Muscle layer of colon (tissue), 2 donors: ENCODE measurements around the gene PDE3A.
"Not testable (repeated sequence)": the region's sequence is repeated elsewhere in the genome, so short reads cannot be mapped to it uniquely, and the experiment has no call there.

Experiments
- H3K27ac ChIP-seq: one replicate; pipeline ENCODE4 v1.7.0; 2013; ENCODE audit warnings: low read depth, mild to moderate bottlenecking, low read length, moderate library complexity
- H3K27me3 ChIP-seq, 2 donors: one replicate each; pipeline ENCODE4 v1.7.0; 2013; ENCODE audit warnings: low read length in 2 of 2, mild to moderate bottlenecking in 2 of 2; ENCODE audit not compliant: insufficient read depth in 2 of 2, control insufficient read depth in 1 of 2
- H3K36me3 ChIP-seq: one replicate; pipeline ENCODE4 v1.7.0; 2013; ENCODE audit warnings: mild to moderate bottlenecking, low read length; ENCODE audit not compliant: insufficient read depth
- H3K4me1 ChIP-seq: one replicate; pipeline ENCODE4 v1.7.0; 2013; ENCODE audit warnings: mild to moderate bottlenecking, low read length; ENCODE audit not compliant: insufficient read depth
- H3K4me3 ChIP-seq, 2 donors: one replicate each; pipeline ENCODE4 v1.7.0; 2013; ENCODE audit warnings: low read length in 2 of 2, low read depth in 1 of 2, mild to moderate bottlenecking in 1 of 2, moderate library complexity in 1 of 2
- H3K9ac ChIP-seq: one replicate; pipeline ENCODE4 v1.7.0; 2013; ENCODE audit warnings: low read length
- H3K9me3 ChIP-seq: one replicate; pipeline ENCODE4 v1.7.0; 2013; ENCODE audit warnings: mild to moderate bottlenecking, low read length
- donor health status: abdominal sarcoma.
- donor health status: Adenocarcinoma of cecum.

Gene PDE3A

DNA sequence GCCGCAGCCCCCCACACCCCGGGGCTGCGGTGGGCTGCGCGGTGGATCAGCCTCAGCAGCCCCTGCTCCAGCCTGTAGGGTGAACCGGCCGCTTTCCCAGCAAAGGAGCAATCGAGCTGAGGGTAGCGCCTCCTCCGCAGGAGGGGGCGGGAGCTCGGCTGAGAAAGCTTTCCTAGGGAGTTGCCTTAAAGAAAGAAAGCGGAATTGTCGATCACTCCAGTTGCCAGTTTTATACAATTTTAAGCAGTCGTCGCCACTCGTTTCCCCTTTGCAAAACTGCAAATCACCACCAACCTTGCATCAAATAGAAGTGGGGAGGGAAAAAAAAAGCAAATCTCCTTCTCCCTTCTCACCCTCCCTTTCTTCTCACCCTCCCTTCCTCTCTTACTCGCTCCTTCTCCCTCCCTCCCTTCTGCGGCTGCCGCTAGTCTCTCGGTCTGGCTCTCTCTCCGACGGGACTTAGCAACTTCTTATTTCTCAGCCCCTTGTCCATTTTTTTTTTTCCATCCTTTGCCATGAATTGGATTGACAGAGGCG is at the start of gene PDE3A:
TSS of gene PDE3A (plus strand) at position 424 of the 537 bp plus-strand sequence. CDS start 748 bp downstream, outside the sequence.
- no peaks in the 10 kb centered on the region for H3K27me3 ChIP-seq
- no peaks in the 10 kb centered on the region for H3K36me3 ChIP-seq
- H3K27ac ChIP-seq: peak within 1 kb of the TSS; percentile 98
- H3K4me1 ChIP-seq: peaks cover 8% of the 10 kb centered on the region
- peak within 1 kb of the TSS; percentile 43 for H3K9ac ChIP-seq
- no peaks in the 10 kb centered on the region for H3K9me3 ChIP-seq
- peak within 1 kb of the TSS; percentile 66 to 89 for H3K4me3 ChIP-seq

DNA sequence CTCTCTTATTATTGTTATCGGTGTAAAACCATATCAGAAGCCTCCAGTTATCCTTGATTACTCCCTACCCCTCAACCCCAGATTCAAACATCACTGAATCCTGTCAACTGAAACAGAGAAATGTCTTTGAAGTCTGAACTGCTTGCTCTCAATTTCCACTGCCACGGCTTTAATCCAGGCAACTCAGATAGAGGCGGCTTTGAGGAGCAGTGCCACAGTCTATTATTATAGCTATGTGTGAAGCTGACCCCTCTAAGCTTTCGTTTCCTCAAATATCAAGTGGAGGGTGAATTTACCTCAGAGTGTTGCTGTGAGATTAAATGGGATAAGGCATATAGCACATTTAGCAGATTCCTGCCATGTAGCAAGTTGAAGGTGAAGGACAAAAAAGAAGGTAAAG is 49.0 kb upstream of the PDE3A start:
- no peaks in the 10 kb centered on the region for H3K9me3 ChIP-seq
- no peak overlapping the region for H3K9ac ChIP-seq
- H3K27ac ChIP-seq: no peak overlapping the region
- H3K36me3 ChIP-seq: no peaks in the 10 kb centered on the region
- no peak overlapping the region for H3K4me3 ChIP-seq
- H3K27me3 ChIP-seq: no peaks in the 10 kb centered on the region
- no peaks in the 10 kb centered on the region for H3K4me1 ChIP-seq

DNA sequence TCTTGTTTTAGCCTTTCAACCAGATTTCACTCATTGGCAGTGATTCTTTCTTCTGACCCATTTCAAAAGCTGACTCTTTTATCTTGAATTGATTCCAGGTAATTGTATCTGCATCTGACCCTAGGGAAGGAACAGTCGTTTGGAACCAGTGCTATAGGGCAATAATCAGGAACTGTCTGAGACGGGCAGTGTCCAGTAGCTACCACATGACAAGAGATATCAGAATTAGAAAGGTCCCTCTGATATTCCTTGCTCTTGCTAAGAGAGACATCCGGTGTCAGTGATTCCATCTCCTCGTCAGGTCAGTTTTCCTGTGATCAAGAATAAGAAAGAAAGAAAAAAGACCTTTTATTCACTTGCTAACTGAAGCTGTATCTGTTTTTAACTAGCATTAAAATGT is 47.8 kb upstream of the PDE3A start:
- H3K27me3 ChIP-seq: no peaks in the 10 kb centered on the region
- no peaks in the 10 kb centered on the region for H3K4me1 ChIP-seq
- H3K36me3 ChIP-seq: no peaks in the 10 kb centered on the region
- H3K27ac ChIP-seq: no peak overlapping the region
- no peak overlapping the region for H3K4me3 ChIP-seq
- no peaks in the 10 kb centered on the region for H3K9me3 ChIP-seq
- H3K9ac ChIP-seq: no peak overlapping the region

DNA sequence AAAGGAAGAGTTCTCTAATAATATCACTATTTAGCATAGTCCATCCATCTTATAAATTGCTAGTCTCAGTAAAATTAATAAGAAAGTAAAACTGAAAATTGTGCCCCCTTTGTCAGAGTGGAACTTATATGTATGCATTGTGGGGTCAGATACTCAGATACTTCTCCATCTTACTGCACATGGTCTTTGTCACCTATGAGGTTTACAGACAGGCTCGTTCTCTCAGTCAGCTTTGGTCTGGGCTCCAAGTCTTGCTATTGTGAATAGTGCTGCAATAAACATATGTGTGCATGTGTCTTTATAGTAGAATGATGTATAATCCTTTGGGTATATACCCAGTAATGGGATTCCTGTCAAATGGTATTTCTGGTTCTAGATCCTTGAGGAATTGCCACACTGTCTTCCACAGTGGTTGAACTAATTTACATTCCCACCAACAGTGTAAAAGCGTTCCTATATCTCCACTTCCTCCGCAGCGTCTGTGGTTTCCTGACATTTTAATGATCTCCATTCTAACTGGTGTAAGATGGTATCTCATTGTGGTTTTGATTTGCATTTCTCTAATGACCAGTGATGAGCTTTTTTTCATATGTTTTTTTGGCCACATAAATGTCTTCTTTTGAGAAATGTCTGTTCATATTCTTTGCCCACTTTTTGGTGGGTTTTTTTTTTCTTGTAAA is 37.4 kb upstream of the PDE3A start:
- not testable (repeated sequence) for H3K9ac ChIP-seq, H3K36me3 ChIP-seq, H3K27ac ChIP-seq, H3K4me1 ChIP-seq, H3K27me3 ChIP-seq, H3K4me3 ChIP-seq, H3K9me3 ChIP-seq

DNA sequence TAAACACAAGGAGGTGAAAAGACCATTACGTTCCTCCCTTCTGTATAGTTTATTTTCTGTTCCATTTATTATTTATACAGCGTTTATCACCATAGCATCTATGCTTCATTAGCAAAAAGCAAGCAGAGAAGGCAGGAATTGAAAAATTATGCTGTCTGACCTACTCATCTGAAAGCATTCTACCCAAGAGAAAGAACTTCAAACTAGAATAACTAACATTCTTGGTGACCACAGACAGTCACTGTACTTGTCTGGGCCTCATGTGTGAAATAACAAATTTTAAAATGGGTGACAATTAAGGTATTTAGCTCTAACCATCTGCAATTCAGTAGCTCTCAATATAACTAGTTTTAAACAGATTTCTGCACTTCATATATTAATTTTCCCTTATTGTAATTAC is 29.3 kb upstream of the PDE3A start:
- no peaks in the 10 kb centered on the region for H3K4me1 ChIP-seq
- H3K9ac ChIP-seq: no peak overlapping the region
- no peak overlapping the region for H3K4me3 ChIP-seq
- no peak overlapping the region for H3K27ac ChIP-seq
- no peaks in the 10 kb centered on the region for H3K36me3 ChIP-seq
- no peaks in the 10 kb centered on the region for H3K27me3 ChIP-seq
- H3K9me3 ChIP-seq: no peaks in the 10 kb centered on the region

DNA sequence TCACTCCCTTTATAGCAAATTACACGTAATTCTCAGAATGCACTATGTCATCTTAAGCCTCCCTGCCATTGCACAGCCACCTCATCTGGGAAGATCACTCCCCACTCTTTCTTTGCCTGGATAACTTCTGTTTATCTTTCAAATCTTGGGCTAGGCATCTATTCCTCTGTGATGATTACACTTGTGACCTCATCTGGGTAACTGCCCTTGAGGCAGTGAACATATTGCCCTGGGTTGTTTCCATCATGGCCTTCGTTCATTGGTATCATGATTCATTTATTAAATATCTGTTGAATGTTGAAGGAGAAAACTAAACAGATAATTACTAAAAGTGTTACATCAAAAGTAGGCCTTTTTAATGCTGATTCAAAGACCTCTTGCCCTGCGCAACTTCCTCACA is 26.2 kb upstream of the PDE3A start:
- no peaks in the 10 kb centered on the region for H3K36me3 ChIP-seq
- H3K27me3 ChIP-seq: no peaks in the 10 kb centered on the region
- H3K9me3 ChIP-seq: no peaks in the 10 kb centered on the region
- no peak overlapping the region for H3K9ac ChIP-seq
- H3K4me1 ChIP-seq: no peaks in the 10 kb centered on the region
- no peak overlapping the region for H3K27ac ChIP-seq
- H3K4me3 ChIP-seq: no peak overlapping the region

DNA sequence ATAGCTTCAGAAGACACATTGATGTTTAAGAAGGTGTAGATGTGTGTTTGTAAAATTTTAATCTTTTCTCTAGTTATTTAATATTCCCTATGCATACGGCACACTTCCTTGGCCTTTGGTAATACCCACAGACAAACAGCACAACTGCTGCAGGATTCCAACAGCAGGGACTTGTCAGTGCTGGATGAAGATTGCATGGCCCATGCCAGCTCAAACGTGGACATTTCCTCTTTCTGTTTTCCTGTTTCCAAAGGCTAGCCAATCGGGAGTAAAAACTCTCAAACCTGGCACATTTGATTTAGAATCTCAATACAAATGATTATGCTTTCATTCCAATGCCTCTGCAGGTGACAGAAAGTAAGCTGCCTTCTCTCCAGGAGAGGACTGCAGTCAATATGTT is 22.5 kb upstream of the PDE3A start:
- Histone ChIP-seq H3K36me3 (no peaks in the 10 kb centered on the region), H3K4me3 (no peak overlapping the region), H3K9ac (no peak overlapping the region), H3K27me3 (no peaks in the 10 kb centered on the region), H3K4me1 (no peaks in the 10 kb centered on the region), H3K9me3 (no peaks in the 10 kb centered on the region), H3K27ac (no peak overlapping the region)

DNA sequence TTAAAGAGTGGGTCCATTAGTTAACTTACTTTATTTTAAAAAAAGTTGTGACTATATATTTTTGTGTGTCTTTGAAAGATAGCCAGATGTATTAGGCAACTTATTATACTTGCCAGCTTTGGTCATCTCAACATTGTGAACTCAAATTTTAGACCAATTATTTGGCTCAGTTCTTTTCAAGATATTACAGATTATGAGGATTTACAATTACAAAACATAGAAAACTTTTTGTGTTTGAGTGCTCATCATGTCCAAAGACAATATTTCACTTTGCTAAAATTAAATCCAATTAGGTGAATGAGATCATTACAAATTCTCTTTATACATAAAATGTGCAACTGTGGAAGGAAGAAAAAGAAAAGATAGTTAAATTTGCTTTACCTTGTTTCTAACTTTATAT is 18.3 kb upstream of the PDE3A start:
- Histone ChIP-seq H3K27ac (no peak overlapping the region), H3K9me3 (no peaks in the 10 kb centered on the region), H3K36me3 (no peaks in the 10 kb centered on the region), H3K4me3 (no peak overlapping the region), H3K4me1 (peaks cover 15% of the 10 kb centered on the region), H3K9ac (no peak overlapping the region), H3K27me3 (no peaks in the 10 kb centered on the region)

DNA sequence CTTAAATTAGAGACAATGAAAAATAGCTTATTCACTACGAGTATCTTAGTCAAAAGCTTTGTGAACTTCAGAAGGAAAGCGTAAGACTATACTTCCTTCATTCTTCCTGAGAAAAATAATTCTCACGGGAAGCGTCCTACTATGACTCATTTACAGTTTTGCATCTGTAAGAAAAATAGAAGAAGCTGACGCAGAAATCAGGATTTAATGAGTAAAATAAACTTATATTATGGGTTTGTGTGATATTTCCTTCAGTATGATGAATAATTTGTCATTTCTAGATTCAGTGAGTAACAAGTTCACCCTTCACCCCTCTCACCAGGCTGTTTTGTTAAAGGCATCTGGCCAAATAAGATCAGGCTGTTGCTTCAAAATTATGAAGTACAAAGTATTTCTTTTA is 17.8 kb upstream of the PDE3A start:
- H3K4me3 ChIP-seq: no peak overlapping the region
- H3K9me3 ChIP-seq: no peaks in the 10 kb centered on the region
- H3K27me3 ChIP-seq: no peaks in the 10 kb centered on the region
- no peak overlapping the region for H3K9ac ChIP-seq
- no peaks in the 10 kb centered on the region for H3K36me3 ChIP-seq
- H3K27ac ChIP-seq: no peak overlapping the region
- H3K4me1 ChIP-seq: peaks cover 15% of the 10 kb centered on the region

DNA sequence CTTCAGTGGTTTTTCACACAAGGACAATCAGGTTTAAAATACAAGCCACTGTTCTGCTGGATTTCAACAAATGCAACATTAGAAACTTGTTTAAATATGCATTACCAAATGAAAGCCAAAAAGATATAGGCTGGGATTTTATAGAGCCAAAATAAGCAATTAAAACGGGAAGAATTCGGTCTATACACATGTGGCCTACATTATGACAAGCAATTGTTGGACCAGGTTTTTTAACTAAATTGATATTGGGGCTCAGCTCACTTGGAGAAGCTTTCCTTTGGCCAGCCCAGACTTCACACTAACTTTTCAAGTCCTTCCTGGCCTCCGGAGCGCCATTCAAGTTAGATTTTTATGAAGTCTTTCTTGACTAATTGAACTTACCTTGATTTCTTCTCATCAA is 16.9 kb upstream of the PDE3A start:
- Histone ChIP-seq H3K4me3 (peak overlapping the region in 1 of 2 donors; percentile 32), H3K27me3 (no peaks in the 10 kb centered on the region), H3K36me3 (no peaks in the 10 kb centered on the region), H3K27ac (peak overlapping the region; percentile 54), H3K4me1 (peaks cover 20% of the 10 kb centered on the region), H3K9me3 (no peaks in the 10 kb centered on the region), H3K9ac (no peak overlapping the region)

DNA sequence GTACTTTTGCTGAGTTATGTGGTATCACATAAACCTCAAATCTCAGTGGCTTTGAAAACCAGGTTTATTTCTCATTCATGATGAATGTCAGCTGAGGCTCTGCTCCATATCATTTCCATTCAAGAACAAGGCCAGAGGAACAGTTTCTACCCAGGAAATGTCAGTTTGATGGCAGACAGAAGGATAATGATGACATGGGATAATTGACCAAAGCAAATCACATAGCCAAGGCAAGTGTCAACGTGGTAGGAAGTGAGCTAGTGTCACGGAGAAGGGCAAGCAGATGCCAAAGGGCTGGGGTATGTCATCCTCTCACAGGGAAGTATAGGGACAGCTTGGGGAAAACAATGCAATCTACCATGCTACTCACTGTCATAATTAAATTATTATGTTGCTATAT is 12.3 kb upstream of the PDE3A start:
- Histone ChIP-seq H3K9ac (no peak overlapping the region), H3K36me3 (no peaks in the 10 kb centered on the region), H3K9me3 (no peaks in the 10 kb centered on the region), H3K4me1 (peaks cover 28% of the 10 kb centered on the region), H3K27ac (no peak overlapping the region), H3K27me3 (no peaks in the 10 kb centered on the region), H3K4me3 (no peak overlapping the region)

DNA sequence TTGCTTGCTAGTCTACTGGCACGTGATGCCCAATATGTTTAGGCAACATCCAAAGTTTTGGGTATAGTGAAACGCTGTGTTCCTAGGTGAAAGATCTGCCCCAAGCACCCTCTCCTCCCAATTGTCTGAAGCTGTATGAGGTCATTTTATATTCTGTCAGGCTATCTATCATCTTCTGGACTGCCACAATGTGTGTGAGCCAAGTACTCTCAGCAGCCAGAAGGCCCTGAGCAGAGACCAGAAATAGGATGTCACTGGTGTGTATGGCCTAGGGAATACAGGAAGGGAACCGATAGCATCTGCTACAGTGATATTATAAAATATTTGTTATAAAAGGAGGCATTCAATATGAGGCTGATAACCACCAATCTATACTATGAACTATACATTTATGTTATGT is 7.9 kb upstream of the PDE3A start:
- Histone ChIP-seq H3K4me1 (peaks cover 14% of the 10 kb centered on the region), H3K27me3 (no peaks in the 10 kb centered on the region), H3K27ac (no peak overlapping the region), H3K36me3 (no peaks in the 10 kb centered on the region), H3K4me3 (no peak overlapping the region), H3K9me3 (no peaks in the 10 kb centered on the region), H3K9ac (no peak overlapping the region)
